Psoas muscle (tissue), 8 donors: Measurements from ENCODE around the gene SNX10. TPM values are rescaled to one million over a fixed set of nuclear protein-coding genes. Genes with fewer than 3 reads are reported as not detected.

Experiments used
- ATAC-seq, 4 donors: fragments of 200-7000 bp; cut with Tn5 transposase; one replicate each; pipeline ENCODE4 v1.9.1; 2020; ENCODE audit warnings: moderate library complexity in 3 of 4, mild to moderate bottlenecking in 2 of 4
- DNase-seq, 2 donors: peaks; one replicate each; pipeline ENCODE4 v3.0.0-alpha.2; 2020
- H3K27ac ChIP-seq: fragments of 200-600 bp; one replicate; pipeline ENCODE4 v1.8.0; 2022
- H3K27me3 ChIP-seq, 3 donors: fragments of 200-600 bp in 1 of 3; one replicate each; pipeline versions ENCODE4 v1.6.1 to v1.8.0; 2013 to 2022; ENCODE audit warnings: low read length in 2 of 3, mild to moderate bottlenecking in 2 of 3, moderate library complexity in 1 of 3; ENCODE audit not compliant: insufficient read depth in 3 of 3
- H3K36me3 ChIP-seq, 2 donors: fragments of 200-600 bp in 1 of 2; one replicate each; pipeline versions ENCODE4 v1.6.1 to v1.8.0; 2013 to 2022; ENCODE audit warnings: low read depth in 1 of 2, mild to moderate bottlenecking in 1 of 2, moderate library complexity in 1 of 2; ENCODE audit not compliant: insufficient read depth in 1 of 2
- H3K4me1 ChIP-seq: fragments of 200-600 bp; one replicate; pipeline ENCODE4 v1.8.0; 2022
- H3K4me3 ChIP-seq: fragments of 200-600 bp; one replicate; pipeline ENCODE4 v1.8.0; 2022; ENCODE audit warnings: mild to moderate bottlenecking
- H3K9me3 ChIP-seq: fragments of 200-600 bp; one replicate; pipeline ENCODE4 v1.8.0; 2022
- WGBS, 3 donors: extraction: QIAGEN DNeasy Blood & Tissue Kit; methylation state at CpG; one replicate each; pipeline versions ENCODE4 v1.1.6 to v1.1.7; 2013; 5-methylcytosine and 5-hydroxymethylcytosine counted together
- intact Hi-C, 2 donors: fragments of 100-400 bp; cut with DNase I; formaldehyde crosslinking; loops; one replicate each; pipeline versions ENCODE4 v1.11.0 to v1.14.2; 2022
- polyA plus RNA-seq, 3 donors: library from polyadenylated mRNA; stranded (reverse); fragments of 200-250 nt; gene quantifications; one replicate each; pipeline ENCODE4 v1.2.3, GENCODE V29; 2013
- total RNA-seq, 4 donors: library from RNA; stranded (reverse); fragmentation: NEBNext Ultra II Directional in 2 of 4; extraction: Animal tissue kit (Norgen Biotek cat#: 25700) in 2 of 4; gene quantifications; one replicate each; pipeline versions ENCODE4 v1.2.1 to v1.2.4, GENCODE V29; 2021 to 2023
- TF ChIP-seq, protein P1 (sequence below): fragments of 200-600 bp; IDR thresholded peaks from one replicate; pipeline ENCODE4 v1.8.0; 2022; ENCODE audit warnings: antibody characterized with exemption
- donor health status: healthy with polysubstance abuse.
- donor health status: DM: no; HTN: no; CAD: no; lungs with moderate emphysema.
- donor health status: Bipolar disorder and iron deficiency.
- donor health status: healthy.
- donor health status: DM: yes; HTN: yes; CAD: no.
- donor health status: DM: no; HTN: no; CAD: no.
- donor health status: DM: no; HTN: no; CAD: no.
- donor health status: DM: yes; HTN: yes; CAD: no.

The SNX10 gene
- total and polyA plus RNA-seq, 7 donors, result 0.25 to 1.4 (median 0.97) TPM

- Histone ChIP-seq H3K36me3 (no peaks in the 10 kb centered on the region), H3K27me3 (no peaks in the 10 kb centered on the region), H3K9me3 (no peaks in the 10 kb centered on the region), H3K27ac (no peak overlapping the region), H3K4me3 (no peak overlapping the region), H3K4me1 (no peaks in the 10 kb centered on the region)
- TF ChIP-seq, protein P1, sequence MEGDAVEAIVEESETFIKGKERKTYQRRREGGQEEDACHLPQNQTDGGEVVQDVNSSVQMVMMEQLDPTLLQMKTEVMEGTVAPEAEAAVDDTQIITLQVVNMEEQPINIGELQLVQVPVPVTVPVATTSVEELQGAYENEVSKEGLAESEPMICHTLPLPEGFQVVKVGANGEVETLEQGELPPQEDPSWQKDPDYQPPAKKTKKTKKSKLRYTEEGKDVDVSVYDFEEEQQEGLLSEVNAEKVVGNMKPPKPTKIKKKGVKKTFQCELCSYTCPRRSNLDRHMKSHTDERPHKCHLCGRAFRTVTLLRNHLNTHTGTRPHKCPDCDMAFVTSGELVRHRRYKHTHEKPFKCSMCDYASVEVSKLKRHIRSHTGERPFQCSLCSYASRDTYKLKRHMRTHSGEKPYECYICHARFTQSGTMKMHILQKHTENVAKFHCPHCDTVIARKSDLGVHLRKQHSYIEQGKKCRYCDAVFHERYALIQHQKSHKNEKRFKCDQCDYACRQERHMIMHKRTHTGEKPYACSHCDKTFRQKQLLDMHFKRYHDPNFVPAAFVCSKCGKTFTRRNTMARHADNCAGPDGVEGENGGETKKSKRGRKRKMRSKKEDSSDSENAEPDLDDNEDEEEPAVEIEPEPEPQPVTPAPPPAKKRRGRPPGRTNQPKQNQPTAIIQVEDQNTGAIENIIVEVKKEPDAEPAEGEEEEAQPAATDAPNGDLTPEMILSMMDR, result no peak
- ATAC-seq (no peak), DNase-seq (no peak)
- WGBS, 3 donors, result 68 to 80% (median 72%) methylated on average over 3 of the region's 3 CpGs
- intact Hi-C loops, result no loop called here
These were observed 15.1 kb downstream of the SNX10 start for GRCh38 chr7:26306790-26307189.

DNA sequence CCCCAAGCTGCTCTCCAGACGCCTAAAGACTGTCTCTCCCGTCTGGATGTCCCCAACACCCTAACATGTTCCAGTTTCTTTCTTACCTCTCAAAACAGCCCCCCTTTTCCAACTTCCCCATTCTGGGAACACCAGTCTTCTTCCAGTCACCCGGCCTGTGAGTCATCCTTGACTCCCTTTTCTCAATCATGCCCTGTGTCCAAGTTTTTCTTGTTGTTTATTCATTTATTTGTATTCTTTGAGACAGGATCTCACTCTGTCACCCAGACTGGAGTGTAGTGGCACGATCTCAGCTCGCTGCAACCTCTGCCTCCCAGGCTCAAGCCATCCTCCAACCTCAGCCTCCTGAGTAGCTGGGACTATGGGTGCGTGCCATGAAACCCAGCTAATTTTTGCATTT is 15.6 kb downstream of the SNX10 start:
- intact Hi-C loops, result no loop called here
- no peak for ATAC-seq
- Histone ChIP-seq H3K4me3 (no peak overlapping the region), H3K27ac (no peak overlapping the region), H3K27me3 (no peaks in the 10 kb centered on the region), H3K4me1 (no peaks in the 10 kb centered on the region), H3K9me3 (no peaks in the 10 kb centered on the region), H3K36me3 (no peaks in the 10 kb centered on the region)
- 77 to 83% (median 82%) methylated on average over 6 of the region's 6 CpGs for WGBS, 3 donors
- peak in 1 of 2 donors; percentile 15 for DNase-seq
- TF ChIP-seq, protein P1, result no peak

DNA sequence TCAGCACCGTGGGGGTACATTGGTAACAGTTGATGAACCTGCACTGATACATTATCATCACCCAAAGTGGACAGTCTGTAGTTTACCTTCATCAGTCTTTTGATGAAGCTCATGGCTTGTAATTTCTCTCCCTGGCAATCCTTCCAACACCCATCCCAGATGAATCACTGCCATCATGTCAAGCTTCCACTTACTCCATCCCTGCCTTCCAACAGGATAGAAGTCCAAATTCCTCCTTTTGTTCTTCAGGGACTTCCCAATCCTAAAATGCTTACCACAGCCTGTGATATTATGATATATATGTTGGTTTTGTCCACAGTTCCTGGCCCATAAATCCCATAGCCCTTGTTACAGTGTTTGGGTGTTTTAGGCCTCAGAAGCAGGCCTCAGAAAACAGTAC is 16.1 kb downstream of the SNX10 start:
- no peaks in the 10 kb centered on the region for H3K27me3 ChIP-seq
- ATAC-seq (no peak), DNase-seq (no peak)
- intact Hi-C loops, result no loop called here
- WGBS, 3 donors, result 85 to 97% (median 88%) methylated on average over 1 of the region's 1 CpG
- TF ChIP-seq, protein P1, result no peak
- H3K4me1 ChIP-seq, result no peaks in the 10 kb centered on the region
- no peaks in the 10 kb centered on the region for H3K9me3 ChIP-seq
- no peaks in the 10 kb centered on the region for H3K36me3 ChIP-seq
- H3K27ac ChIP-seq, result no peak overlapping the region
- H3K4me3 ChIP-seq, result no peak overlapping the region

- TF ChIP-seq, protein P1, result no peak
- 95 to 98% (median 98%) methylated on average over 4 of the region's 4 CpGs for WGBS, 3 donors
- Histone ChIP-seq H3K4me1 (no peaks in the 10 kb centered on the region), H3K4me3 (no peak overlapping the region), H3K36me3 (no peaks in the 10 kb centered on the region), H3K27ac (no peak overlapping the region), H3K27me3 (no peaks in the 10 kb centered on the region), H3K9me3 (no peaks in the 10 kb centered on the region)
- intact Hi-C loops, result no loop called here
- ATAC-seq (no peak), DNase-seq (no peak)
These were observed 16.9 kb downstream of the SNX10 start for GRCh38 chr7:26308551-26308950.

DNA sequence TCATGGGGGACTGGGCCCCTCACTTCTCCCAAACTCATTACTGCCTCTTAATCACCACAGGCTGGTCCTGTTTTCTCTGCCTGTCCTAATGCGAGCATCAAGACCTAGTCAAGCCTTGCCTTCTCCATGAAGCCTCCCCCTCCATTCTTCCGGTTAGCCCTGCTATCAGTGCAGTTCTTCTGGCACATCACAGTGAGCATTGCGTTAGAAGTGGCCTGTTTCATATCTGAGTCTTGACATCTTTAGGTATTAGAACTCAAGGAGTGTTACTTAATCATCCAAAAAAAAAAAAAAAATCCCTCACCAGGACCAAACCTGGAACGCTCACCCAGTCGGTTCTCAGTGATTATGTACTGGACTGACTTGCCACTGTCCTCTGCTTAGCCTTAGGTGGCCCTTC is 17.4 kb downstream of the SNX10 start:
- Histone ChIP-seq H3K9me3 (no peaks in the 10 kb centered on the region), H3K4me3 (no peak overlapping the region), H3K27me3 (no peaks in the 10 kb centered on the region), H3K27ac (no peak overlapping the region), H3K4me1 (no peaks in the 10 kb centered on the region), H3K36me3 (no peaks in the 10 kb centered on the region)
- no peak for ATAC-seq
- no peak for DNase-seq
- 93 to 96% (median 94%) methylated on average over 5 of the region's 5 CpGs for WGBS, 3 donors
- TF ChIP-seq, protein P1, result no peak
- intact Hi-C loops, result no loop called here
